Upper lobe of right lung (tissue), 1 donor: ENCODE measurements around the gene GHRH. TPM values are rescaled to one million over a fixed set of nuclear protein-coding genes. Genes with fewer than 3 reads are reported as not detected.

Source experiments
- ATAC-seq: fragments of 200-7000 bp; cut with Tn5 transposase; one replicate; pipeline ENCODE4 v1.9.1; 2020; ENCODE audit warnings: mild to moderate bottlenecking, moderate library complexity
- DNase-seq: peaks from one replicate; pipeline ENCODE4 v3.0.0-alpha.2; 2020
- H3K27ac ChIP-seq: fragments of 200-600 bp; one replicate; pipeline ENCODE4 v1.8.0; 2022
- H3K27me3 ChIP-seq: fragments of 200-600 bp; one replicate; pipeline ENCODE4 v1.8.0; 2022; ENCODE audit warnings: mild to moderate bottlenecking
- H3K36me3 ChIP-seq: fragments of 200-600 bp; one replicate; pipeline ENCODE4 v1.8.0; 2022
- H3K4me1 ChIP-seq: fragments of 200-600 bp; one replicate; pipeline ENCODE4 v1.8.0; 2022
- H3K4me3 ChIP-seq: fragments of 200-600 bp; one replicate; pipeline ENCODE4 v1.8.0; 2022; ENCODE audit warnings: mild to moderate bottlenecking
- H3K9me3 ChIP-seq: fragments of 200-600 bp; one replicate; pipeline ENCODE4 v1.8.0; 2022
- intact Hi-C: fragments of 100-400 bp; cut with DNase I; formaldehyde crosslinking; loops from one replicate; pipeline ENCODE4 v1.11.0; 2022
- total RNA-seq: library from RNA; stranded (reverse); fragmentation: NEBNext Ultra II Directional; extraction: Animal tissue kit (Norgen Biotek cat#: 25700); gene quantifications from one replicate; pipeline ENCODE4 v1.2.1, GENCODE V29; 2021
- TF ChIP-seq, protein P1 (sequence below): fragments of 200-600 bp; IDR thresholded peaks from one replicate; pipeline ENCODE4 v1.8.0; 2022; ENCODE audit warnings: antibody characterized with exemption
- donor health status: DM: no; HTN: yes; CAD: no; lungs with severe emphysema.

The GHRH gene
- total RNA-seq, 1 donor from 2014 or later: not detected

DNA sequence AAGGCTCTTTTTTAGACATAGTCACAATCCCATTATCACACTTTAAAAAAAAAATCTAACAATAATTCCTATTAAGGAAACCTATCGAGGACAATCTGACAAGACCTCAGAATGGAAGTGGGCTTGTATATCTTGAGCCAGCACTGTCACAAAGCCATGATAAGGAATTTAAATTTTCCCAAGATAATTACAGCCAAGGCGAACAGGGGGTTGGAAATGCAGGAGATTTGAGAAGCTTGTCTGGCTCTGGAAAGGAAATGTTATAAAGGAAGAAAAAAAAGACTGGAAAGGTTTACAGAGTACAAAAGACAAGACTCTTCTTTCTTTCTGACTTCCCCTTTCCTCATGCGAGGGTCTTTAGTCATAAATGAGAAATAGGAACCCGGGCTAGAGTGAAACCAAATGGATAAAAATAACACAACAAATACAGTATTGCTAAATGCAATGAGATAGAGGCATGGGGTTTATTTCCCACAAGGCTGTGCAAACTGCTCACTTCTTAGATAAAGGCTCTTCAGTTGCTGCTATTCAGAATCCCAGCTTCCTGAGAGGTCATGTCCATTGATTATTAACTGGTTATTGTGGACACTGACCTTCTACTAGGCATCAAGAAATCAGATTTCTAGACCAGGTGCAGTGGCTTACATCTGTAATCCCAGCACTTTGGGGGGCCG is 13.4 kb upstream of the GHRH start:
- H3K36me3 ChIP-seq: no peaks in the 10 kb centered on the region
- no peak for DNase-seq
- intact Hi-C loops: loop anchor here (10.0 kb wide), 1 partner anchor 110 kb away; no protein-coding TSS in a partner anchor
- H3K27ac ChIP-seq: no peak overlapping the region
- H3K4me3 ChIP-seq: no peak overlapping the region
- TF ChIP-seq, protein P1, sequence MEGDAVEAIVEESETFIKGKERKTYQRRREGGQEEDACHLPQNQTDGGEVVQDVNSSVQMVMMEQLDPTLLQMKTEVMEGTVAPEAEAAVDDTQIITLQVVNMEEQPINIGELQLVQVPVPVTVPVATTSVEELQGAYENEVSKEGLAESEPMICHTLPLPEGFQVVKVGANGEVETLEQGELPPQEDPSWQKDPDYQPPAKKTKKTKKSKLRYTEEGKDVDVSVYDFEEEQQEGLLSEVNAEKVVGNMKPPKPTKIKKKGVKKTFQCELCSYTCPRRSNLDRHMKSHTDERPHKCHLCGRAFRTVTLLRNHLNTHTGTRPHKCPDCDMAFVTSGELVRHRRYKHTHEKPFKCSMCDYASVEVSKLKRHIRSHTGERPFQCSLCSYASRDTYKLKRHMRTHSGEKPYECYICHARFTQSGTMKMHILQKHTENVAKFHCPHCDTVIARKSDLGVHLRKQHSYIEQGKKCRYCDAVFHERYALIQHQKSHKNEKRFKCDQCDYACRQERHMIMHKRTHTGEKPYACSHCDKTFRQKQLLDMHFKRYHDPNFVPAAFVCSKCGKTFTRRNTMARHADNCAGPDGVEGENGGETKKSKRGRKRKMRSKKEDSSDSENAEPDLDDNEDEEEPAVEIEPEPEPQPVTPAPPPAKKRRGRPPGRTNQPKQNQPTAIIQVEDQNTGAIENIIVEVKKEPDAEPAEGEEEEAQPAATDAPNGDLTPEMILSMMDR: no peak
- ATAC-seq: peak; percentile 27
- H3K9me3 ChIP-seq: no peaks in the 10 kb centered on the region
- peaks cover 22% of the 10 kb centered on the region for H3K4me1 ChIP-seq
- H3K27me3 ChIP-seq: no peaks in the 10 kb centered on the region

DNA sequence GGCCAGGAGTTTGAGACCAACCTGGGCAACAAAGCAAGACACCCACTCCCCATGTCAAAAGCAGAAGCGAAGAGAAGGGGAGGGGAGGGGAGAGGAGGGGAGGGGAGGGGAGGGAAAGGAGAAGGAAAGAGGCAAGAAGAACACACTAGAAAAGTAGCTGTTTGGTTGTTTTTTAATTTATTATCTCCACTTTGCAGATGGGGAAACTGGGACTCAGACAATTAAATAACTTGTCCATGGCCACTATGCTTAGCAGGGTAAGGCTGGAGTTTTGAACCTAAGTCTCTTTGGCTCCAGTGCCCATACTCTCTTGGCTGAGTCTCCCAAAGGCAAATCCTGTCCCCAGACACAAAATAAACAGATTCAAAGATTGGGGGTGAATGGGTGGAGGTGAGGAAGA is 12.4 kb upstream of the GHRH start:
- TF ChIP-seq, protein P1: no peak
- ATAC-seq (no peak), DNase-seq (no peak)
- intact Hi-C loops: loop anchor here (10.0 kb wide), 1 partner anchor 111 kb away; no protein-coding TSS in a partner anchor
- no peak overlapping the region for H3K4me3 ChIP-seq
- H3K27ac ChIP-seq: no peak overlapping the region
- H3K27me3 ChIP-seq: no peaks in the 10 kb centered on the region
- peaks cover 25% of the 10 kb centered on the region for H3K4me1 ChIP-seq
- H3K9me3 ChIP-seq: no peaks in the 10 kb centered on the region
- H3K36me3 ChIP-seq: no peaks in the 10 kb centered on the region

DNA sequence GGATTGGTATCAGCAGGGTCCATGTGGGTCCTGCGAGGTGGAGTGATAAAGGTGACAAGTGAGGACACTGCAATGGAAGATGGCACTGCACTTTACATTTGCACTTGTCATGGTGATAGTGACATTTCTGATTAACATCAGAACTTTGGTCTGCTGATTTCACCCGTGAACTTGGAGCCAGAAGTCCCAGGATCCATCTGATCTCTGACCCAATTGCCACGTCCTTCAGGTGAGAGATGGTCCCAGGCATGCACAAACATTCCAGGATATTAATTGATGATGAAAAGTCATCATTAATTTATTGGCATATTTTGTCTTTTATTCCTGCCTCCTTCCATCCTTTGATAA is 9.8 kb upstream of the GHRH start:
- Histone ChIP-seq H3K27me3 (no peaks in the 10 kb centered on the region), H3K4me1 (peaks cover 11% of the 10 kb centered on the region), H3K4me3 (no peak overlapping the region), H3K9me3 (no peaks in the 10 kb centered on the region), H3K27ac (no peak overlapping the region), H3K36me3 (no peaks in the 10 kb centered on the region)
- ATAC-seq: no peak
- TF ChIP-seq, protein P1: no peak
- intact Hi-C loops: loop anchor here (10.0 kb wide), 1 partner anchor 113 kb away; no protein-coding TSS in a partner anchor
- DNase-seq: no peak

DNA sequence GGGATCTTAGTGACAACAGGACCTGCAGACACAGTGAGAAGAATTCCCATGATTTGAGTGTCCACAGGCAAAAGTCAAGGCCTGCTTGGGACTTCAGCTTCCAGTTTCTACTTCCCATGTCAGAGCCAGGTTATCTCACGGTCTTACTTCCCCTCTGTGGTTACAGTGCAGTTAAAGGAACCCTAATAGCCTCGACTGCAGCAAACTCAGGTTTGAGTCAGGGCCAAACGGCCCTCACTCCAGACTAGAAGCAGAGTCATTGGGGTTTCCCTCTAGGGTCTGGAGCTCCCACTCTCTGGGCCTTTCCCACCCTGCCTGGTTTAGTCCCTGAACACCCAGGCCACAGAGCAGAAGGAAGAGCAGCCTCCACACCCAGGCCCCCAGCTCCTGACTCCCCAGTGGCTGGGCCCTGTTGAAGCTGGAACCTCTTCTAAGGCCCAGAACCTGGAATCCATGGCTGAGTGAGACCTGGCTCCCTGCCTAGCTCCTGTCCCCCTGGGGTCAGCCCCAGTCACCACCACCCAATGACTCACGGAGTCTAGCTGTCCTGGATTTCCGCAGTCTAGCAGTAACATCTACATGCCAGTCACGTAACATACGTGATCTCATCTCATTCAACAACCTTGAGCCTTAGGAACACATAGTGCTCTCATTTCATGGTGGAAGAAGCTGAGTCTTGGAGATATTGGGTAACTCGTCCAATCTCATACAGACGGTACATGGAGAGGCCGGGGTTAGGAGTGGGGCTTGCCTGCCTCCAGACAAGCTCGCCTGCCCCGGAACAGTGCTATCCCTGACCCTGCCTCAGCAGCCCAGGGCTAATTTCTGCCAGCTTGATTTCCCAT is 9.2 kb upstream of the GHRH start:
- no peaks in the 10 kb centered on the region for H3K9me3 ChIP-seq
- no peaks in the 10 kb centered on the region for H3K27me3 ChIP-seq
- intact Hi-C loops: loop anchor here (10.0 kb wide), 1 partner anchor 114 kb away; no protein-coding TSS in a partner anchor
- peaks cover 9% of the 10 kb centered on the region for H3K4me1 ChIP-seq
- peak overlapping the region; percentile 70 for H3K27ac ChIP-seq
- ATAC-seq: peak; percentile 80
- H3K36me3 ChIP-seq: no peaks in the 10 kb centered on the region
- TF ChIP-seq, protein P1: no peak
- no peak for DNase-seq
- no peak overlapping the region for H3K4me3 ChIP-seq

DNA sequence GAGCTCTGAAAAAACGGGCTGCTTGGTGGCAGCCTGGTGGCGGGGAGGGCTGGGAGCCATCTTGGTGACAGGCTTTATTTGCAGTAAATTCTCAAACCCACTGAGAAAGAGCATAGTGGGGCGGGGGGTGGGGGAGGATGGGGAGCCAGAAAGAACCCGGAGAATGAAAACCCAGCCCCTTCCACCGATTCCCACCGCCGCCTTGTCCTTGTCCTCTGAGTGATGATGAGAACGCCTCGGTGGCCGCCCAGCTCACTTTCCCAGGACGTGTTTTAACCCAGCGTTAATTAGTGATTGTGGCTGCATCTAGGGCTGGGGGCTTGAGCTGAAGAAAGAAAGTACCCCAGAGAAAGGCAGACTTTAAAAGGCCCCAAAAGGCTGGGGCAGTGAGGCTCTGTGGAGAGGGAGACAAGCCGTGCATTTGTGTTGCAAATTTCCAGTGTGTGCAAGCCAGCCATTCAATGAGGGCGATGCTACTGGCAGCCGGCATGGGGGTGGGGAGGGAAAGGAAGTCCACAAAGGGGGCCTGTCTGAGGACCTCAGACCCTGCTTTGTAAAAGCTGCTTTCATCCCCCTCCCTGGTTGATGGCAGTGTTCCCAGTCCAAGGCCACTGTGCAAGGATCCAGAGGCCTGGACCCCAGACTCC is 6.2 kb upstream of the GHRH start:
- H3K4me1 ChIP-seq: peaks cover 3% of the 10 kb centered on the region
- no peaks in the 10 kb centered on the region for H3K36me3 ChIP-seq
- ATAC-seq (no peak), DNase-seq (no peak)
- H3K4me3 ChIP-seq: no peak overlapping the region
- TF ChIP-seq, protein P1: no peak
- H3K27me3 ChIP-seq: no peaks in the 10 kb centered on the region
- intact Hi-C loops: loop anchor here (5.0 kb wide), 1 partner anchor 260 kb away; the partner anchor contains the start of gene BLCAP
- H3K9me3 ChIP-seq: no peaks in the 10 kb centered on the region
- no peak overlapping the region for H3K27ac ChIP-seq
